IMR-90 (cell line): ENCODE measurements around the gene ECM1.

Experiments
- BHLHE40 ChIP-seq: fragments of 150-350 bp; IDR thresholded peaks from 2 replicates; pipeline ENCODE4 v1.6.1; 2016; ENCODE audit warnings: mild to moderate bottlenecking, low read depth, low read length
- CEBPB ChIP-seq: IDR thresholded peaks from 2 replicates; pipeline ENCODE4 v1.6.1; 2012; ENCODE audit warnings: low read depth, low read length, improper control_type of control experiment
- MXI1 ChIP-seq: IDR thresholded peaks from 2 replicates; pipeline ENCODE4 v1.6.1; 2012; ENCODE audit warnings: low read depth, mild to moderate bottlenecking, low read length, moderate library complexity, borderline replicate concordance
- POLR2A ChIP-seq: IDR thresholded peaks from 2 replicates; pipeline ENCODE4 v1.6.1; 2012; ENCODE audit warnings: mild to moderate bottlenecking, low read depth, low read length
- RAD21 ChIP-seq: IDR thresholded peaks from 2 replicates; pipeline ENCODE4 v1.6.1; 2012; ENCODE audit warnings: low read length, improper control_type of control experiment
- RFX5 ChIP-seq: IDR thresholded peaks from 2 replicates; pipeline ENCODE4 v1.8.0; 2012; ENCODE audit warnings: low read depth, mild to moderate bottlenecking, low read length, moderate library complexity
- TF ChIP-seq, protein P1 (sequence below): conservative IDR thresholded peaks from 2 replicates; pipeline ENCODE4 v1.5.1; 2012; ENCODE audit warnings: mild to moderate bottlenecking, low read depth, low read length, improper control_type of control experiment
- TF ChIP-seq, protein P2 (sequence below): fragments of 150-350 bp; IDR thresholded peaks from 2 replicates; pipeline ENCODE4 v1.6.1; 2017; ENCODE audit warnings: mild to moderate bottlenecking, antibody characterized with exemption, low read length, low read depth

DNA sequence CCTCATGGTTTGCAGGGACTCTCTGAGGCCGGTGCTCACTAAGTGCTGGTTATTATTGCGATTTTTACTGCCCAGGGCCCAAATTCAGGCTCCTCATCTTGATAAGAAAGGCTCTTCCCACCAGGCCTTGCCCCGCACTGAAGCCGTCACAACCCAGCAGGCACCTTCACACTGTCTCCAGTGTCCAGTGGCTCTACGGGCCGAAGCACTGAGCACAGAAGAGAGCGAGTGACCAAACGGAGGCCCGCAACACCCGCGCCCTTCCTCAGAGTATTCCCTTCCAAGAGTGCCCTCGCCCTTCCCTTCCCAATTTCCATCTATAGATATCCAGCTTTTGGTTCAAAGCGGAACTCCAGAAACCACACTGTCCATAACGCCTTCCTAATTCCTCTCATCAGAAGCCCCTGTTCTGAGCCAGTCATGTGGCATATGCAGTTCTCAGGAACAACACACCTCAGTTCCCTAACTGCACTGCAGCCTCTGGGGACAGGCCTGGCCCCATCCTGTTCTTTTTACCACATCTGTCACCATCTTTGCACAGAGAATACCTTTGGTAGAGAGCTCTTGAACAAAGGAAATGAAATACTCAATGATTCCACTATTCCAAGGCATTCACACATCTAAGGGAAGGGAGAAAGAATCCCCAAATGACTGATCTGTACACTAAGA is 22.7 kb downstream of the ECM1 start:
- TF ChIP-seq, protein P1, sequence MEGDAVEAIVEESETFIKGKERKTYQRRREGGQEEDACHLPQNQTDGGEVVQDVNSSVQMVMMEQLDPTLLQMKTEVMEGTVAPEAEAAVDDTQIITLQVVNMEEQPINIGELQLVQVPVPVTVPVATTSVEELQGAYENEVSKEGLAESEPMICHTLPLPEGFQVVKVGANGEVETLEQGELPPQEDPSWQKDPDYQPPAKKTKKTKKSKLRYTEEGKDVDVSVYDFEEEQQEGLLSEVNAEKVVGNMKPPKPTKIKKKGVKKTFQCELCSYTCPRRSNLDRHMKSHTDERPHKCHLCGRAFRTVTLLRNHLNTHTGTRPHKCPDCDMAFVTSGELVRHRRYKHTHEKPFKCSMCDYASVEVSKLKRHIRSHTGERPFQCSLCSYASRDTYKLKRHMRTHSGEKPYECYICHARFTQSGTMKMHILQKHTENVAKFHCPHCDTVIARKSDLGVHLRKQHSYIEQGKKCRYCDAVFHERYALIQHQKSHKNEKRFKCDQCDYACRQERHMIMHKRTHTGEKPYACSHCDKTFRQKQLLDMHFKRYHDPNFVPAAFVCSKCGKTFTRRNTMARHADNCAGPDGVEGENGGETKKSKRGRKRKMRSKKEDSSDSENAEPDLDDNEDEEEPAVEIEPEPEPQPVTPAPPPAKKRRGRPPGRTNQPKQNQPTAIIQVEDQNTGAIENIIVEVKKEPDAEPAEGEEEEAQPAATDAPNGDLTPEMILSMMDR = no peak
- TF ChIP-seq, protein P2, sequence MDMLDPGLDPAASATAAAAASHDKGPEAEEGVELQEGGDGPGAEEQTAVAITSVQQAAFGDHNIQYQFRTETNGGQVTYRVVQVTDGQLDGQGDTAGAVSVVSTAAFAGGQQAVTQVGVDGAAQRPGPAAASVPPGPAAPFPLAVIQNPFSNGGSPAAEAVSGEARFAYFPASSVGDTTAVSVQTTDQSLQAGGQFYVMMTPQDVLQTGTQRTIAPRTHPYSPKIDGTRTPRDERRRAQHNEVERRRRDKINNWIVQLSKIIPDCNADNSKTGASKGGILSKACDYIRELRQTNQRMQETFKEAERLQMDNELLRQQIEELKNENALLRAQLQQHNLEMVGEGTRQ = no peak
- TF ChIP-seq RAD21 (no peak), POLR2A (no peak), BHLHE40 (no peak), CEBPB (no peak), RFX5 (no peak), MXI1 (no peak)
